ENCODE measurements around the gene HPCAL1. TPM values are rescaled to one million over a fixed set of nuclear protein-coding genes. Genes with fewer than 3 reads are reported as not detected.
"Not testable (repeated sequence)": the region's sequence is repeated elsewhere in the genome, so short reads cannot be mapped to it uniquely, and the experiment has no call there.

The HPCAL1 gene
- total and polyA plus RNA-seq, 8 donors: 14.0 to 571 (median 85.4) TPM

DNA sequence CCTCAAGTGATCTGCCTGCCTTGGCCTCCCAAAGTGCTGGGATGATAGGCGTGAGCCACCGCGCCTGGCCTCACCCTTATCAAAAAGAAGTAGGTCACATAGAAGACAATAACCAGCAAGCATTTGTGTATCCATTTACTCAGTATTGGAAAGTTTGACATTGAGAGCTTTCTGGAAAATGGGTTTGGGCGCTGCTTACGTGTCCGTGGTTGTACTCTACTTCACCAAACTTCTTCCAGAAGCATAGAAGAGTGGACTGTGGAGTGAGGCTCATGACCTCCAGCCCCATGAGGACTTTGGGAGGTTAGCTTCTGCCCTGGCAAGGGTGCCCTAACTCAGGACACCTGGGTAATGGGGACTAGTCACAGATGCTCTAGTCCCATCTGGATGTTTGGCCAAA, 149.1 kb downstream of the HPCAL1 start:
- H3K36me3 ChIP-seq: no peaks in the 10 kb centered on the region
- WGBS, 5 donors: 71 to 87% (median 77%) methylated on average over 6 of the region's 6 CpGs
- no peaks in the 10 kb centered on the region for H3K9me3 ChIP-seq
- no peak overlapping the region for H3K4me3 ChIP-seq
- no peak for TF ChIP-seq EP300 (IDR thresholded peaks at IDR 0.05)
- TF ChIP-seq POLR2A (IDR thresholded peaks at IDR 0.05): no peak
- TF ChIP-seq, protein P1, sequence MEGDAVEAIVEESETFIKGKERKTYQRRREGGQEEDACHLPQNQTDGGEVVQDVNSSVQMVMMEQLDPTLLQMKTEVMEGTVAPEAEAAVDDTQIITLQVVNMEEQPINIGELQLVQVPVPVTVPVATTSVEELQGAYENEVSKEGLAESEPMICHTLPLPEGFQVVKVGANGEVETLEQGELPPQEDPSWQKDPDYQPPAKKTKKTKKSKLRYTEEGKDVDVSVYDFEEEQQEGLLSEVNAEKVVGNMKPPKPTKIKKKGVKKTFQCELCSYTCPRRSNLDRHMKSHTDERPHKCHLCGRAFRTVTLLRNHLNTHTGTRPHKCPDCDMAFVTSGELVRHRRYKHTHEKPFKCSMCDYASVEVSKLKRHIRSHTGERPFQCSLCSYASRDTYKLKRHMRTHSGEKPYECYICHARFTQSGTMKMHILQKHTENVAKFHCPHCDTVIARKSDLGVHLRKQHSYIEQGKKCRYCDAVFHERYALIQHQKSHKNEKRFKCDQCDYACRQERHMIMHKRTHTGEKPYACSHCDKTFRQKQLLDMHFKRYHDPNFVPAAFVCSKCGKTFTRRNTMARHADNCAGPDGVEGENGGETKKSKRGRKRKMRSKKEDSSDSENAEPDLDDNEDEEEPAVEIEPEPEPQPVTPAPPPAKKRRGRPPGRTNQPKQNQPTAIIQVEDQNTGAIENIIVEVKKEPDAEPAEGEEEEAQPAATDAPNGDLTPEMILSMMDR (IDR thresholded peaks at IDR 0.05): no peak
- TF ChIP-seq POLR2AphosphoS5 (IDR thresholded peaks at IDR 0.05): no peak
- intact Hi-C loops (cut with DNase I; ENCODE audit: low total_unique reads): no loop called here
- DNase-seq: no peak
- H3K27ac ChIP-seq: peak overlapping the region; percentile 65 to 80 (median 75)
- peaks cover 27 to 69% (median 55%) of the 10 kb centered on the region in 4 donors for H3K4me1 ChIP-seq
- H3K27me3 ChIP-seq: no peaks in the 10 kb centered on the region

DNA sequence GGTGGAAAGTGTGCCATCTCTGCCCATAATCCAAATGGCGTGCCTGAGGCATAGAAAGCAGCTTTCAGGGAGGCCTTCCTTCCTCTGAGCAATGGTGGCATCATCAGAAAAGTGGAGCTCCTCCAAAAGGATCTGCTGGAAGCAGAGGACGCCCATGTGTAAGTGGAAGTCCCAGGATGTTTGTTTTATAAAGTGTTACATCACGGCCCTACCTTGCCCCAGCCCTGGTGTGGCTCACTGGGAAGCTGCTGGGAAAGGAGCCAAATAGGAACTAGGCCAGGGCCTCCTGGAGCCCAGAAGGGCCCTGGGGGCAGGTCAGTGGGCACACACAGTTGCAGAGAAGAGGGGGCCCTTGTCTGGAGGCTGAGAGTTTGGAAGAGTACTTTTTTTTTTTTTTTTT, 149.6 kb downstream of the HPCAL1 start:
- WGBS, 5 donors: 26 to 56% (median 36%) methylated on average over 3 of the region's 3 CpGs

DNA sequence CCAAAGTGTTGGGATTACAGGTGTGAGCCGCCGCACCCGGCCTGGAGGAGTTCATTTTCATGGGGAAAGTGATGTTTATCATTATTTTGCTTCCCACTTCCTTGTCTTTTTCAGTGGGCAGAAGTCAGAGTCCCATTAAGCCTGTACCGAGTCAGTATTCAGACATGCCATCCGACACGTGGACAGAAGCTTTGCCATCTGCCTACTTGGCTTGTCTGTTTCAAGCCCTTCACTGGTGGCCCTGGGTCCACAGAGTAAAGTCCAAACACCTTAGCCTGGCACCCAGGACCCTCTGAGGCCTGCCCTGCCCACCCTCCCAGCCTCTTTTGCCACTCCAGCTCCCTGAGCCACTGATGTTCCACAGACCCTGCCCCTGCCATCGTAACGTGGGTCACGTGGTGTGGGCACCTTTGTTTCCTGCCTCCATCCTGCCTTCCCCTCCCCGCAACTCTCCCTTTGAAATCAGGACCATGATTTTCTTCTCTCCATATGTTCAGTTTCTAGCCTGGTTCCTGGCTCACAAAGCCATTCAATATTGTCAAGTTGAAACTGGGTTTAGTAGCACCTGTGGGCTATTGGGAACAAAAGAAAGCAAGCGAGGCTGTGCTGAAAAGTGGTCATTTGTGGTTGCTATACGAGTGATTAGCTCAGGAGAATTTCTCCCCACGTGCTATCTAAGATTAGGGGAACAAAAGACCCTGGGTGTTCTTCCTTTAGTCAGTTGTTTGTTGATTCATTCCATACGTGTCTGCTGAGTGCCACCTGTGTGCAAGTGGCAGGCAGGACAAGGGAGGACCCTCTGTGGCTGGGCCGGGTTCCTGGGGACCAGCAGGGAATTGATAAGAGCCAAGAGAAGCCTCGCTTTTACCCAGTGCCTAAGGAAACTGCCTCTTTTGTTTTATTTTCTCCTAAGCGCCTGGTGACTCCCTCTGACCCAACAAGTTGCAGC, 150.5 kb downstream of the HPCAL1 start:
- H3K4me1 ChIP-seq: peaks cover 22 to 69% (median 48%) of the 10 kb centered on the region in 4 donors
- peak in 1 of 2 donors; percentile 55 for DNase-seq
- TF ChIP-seq POLR2AphosphoS5 (IDR thresholded peaks at IDR 0.05) (no peak), POLR2A (IDR thresholded peaks at IDR 0.05) (no peak), EP300 (IDR thresholded peaks at IDR 0.05) (no peak)
- TF ChIP-seq, protein P1 (IDR thresholded peaks at IDR 0.05): no peak
- no peak overlapping the region for H3K4me3 ChIP-seq
- intact Hi-C loops (cut with DNase I; ENCODE audit: low total_unique reads): no loop called here
- H3K27ac ChIP-seq: peak overlapping the region in 4 of 5 donors; percentile 51 to 78 (median 68)
- H3K9me3 ChIP-seq: no peaks in the 10 kb centered on the region
- WGBS, 5 donors: 58 to 72% (median 67%) methylated on average over 17 of the region's 17 CpGs
- H3K27me3 ChIP-seq: no peaks in the 10 kb centered on the region
- no peaks in the 10 kb centered on the region for H3K36me3 ChIP-seq

More for the DNA sequence above, 149.6 kb downstream of the HPCAL1 start:
- intact Hi-C loops (cut with DNase I; ENCODE audit: low total_unique reads): no loop called here
- Histone ChIP-seq H3K27ac (peak overlapping the region; percentile 65 to 80 (median 75)), H3K36me3 (no peaks in the 10 kb centered on the region), H3K27me3 (no peaks in the 10 kb centered on the region), H3K4me3 (no peak overlapping the region), H3K9me3 (no peaks in the 10 kb centered on the region), H3K4me1 (peaks cover 22 to 65% (median 50%) of the 10 kb centered on the region in 4 donors)
- DNase-seq: peak; percentile 91 to 92
- TF ChIP-seq POLR2A (IDR thresholded peaks at IDR 0.05) (no peak), POLR2AphosphoS5 (IDR thresholded peaks at IDR 0.05) (peak; percentile 18 to 80 (median 49))

DNA sequence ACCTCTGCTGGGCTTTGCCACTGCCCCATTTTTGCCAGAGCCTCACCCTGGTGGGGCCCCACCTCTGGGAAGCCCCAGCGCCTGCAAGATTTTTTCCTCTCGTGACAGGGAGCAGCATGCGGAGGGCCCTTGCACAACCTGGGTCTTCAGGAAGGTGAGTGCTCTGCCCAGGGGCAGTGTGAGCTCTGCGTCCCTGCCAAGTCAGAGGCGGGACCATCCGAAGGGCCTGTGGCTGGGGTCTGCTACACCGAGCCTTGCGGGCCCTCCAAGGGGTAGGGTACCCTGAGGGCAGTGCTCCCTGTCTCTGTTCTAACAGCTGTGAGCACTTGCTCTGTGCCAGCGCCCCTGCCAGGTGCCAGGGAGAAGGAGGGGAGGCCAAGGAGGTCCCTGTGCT, 151.2 kb downstream of the HPCAL1 start:
- no peak for TF ChIP-seq POLR2AphosphoS5 (IDR thresholded peaks at IDR 0.05)
- H3K27ac ChIP-seq: peak overlapping the region in 3 of 5 donors; percentile 14 to 51 (median 50)
- H3K4me3 ChIP-seq: no peak overlapping the region
- H3K9me3 ChIP-seq: no peaks in the 10 kb centered on the region
- H3K36me3 ChIP-seq: no peaks in the 10 kb centered on the region
- no peaks in the 10 kb centered on the region for H3K27me3 ChIP-seq
- no peak for DNase-seq
- 65 to 82% (median 68%) methylated on average over 8 to 9 of the region's 9 CpGs for WGBS, 5 donors
- intact Hi-C loops (cut with DNase I; ENCODE audit: low total_unique reads): no loop called here
- peaks cover 19 to 71% (median 46%) of the 10 kb centered on the region in 4 donors for H3K4me1 ChIP-seq

DNA sequence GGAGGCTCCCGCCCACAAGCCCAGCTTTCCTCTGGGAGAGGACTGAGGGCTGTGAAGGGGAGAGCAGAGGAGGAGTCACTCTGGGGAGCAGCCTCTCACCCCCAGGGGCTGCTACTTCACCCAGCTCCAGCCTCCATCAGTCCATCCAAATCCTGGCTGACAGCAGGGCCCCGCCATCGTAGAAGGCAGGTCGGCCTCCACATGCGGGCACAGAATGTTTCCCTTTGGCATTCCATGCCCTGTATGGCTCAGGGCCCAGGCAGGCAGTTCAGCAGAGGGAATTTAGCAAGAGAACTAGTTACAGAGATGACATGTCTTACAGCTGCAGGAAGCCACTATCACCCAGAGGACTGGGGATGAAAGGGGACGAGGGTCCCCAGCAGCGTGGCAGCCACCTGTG, 151.8 kb downstream of the HPCAL1 start:
- H3K4me3 ChIP-seq: no peak overlapping the region
- no peaks in the 10 kb centered on the region for H3K9me3 ChIP-seq
- H3K27ac ChIP-seq: peak overlapping the region in 2 of 5 donors; percentile 50 to 51
- H3K27me3 ChIP-seq: no peaks in the 10 kb centered on the region
- TF ChIP-seq, protein P1 (IDR thresholded peaks at IDR 0.05): no peak
- TF ChIP-seq POLR2AphosphoS5 (IDR thresholded peaks at IDR 0.05) (peak in 1 of 3 donors; percentile 13), EP300 (IDR thresholded peaks at IDR 0.05) (no peak), POLR2A (IDR thresholded peaks at IDR 0.05) (no peak)
- WGBS, 5 donors: 63 to 78% (median 72%) methylated on average over 7 of the region's 7 CpGs
- intact Hi-C loops (cut with DNase I; ENCODE audit: low total_unique reads): no loop called here
- H3K36me3 ChIP-seq: no peaks in the 10 kb centered on the region
- peak in 1 of 2 donors; percentile 55 for DNase-seq
- H3K4me1 ChIP-seq: peaks cover 13 to 65% (median 40%) of the 10 kb centered on the region in 4 donors

DNA sequence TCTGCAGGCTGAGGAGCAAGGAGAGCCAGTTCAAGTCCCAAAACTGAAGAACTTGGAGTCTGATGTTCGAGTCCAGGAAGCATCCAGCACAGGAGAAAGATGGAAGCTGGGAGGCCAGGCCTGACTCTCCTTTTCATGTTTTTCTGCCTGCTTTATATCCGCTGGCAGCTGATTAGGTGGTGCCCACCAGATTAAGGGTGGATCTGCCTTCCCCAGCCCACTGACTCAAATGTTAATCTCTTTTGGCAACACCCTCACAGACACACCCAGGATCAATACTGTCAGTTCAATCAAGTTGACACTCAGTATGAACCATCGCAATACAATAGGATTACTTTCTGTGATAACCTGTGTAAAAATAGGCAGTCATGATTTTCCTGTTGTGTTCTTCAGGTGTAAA, 154.5 kb downstream of the HPCAL1 start:
- H3K27ac ChIP-seq; intact Hi-C loops (cut with DNase I; ENCODE audit: low total_unique reads); H3K9me3 ChIP-seq; DNase-seq; H3K27me3 ChIP-seq; H3K36me3 ChIP-seq; H3K4me3 ChIP-seq: not testable (repeated sequence)
- H3K4me1 ChIP-seq: peaks cover 4 to 42% (median 29%) of the 10 kb centered on the region in 4 donors
- WGBS, 5 donors: 78 to 90% (median 88%) methylated on average over 3 of the region's 3 CpGs
